ENCODE measurements around the gene CYRIA. TPM values are rescaled to one million over a fixed set of nuclear protein-coding genes. Genes with fewer than 3 reads are reported as not detected.
A peak's percentile ranks its signal among the peaks of the same experiment; 100 is the strongest.

The CYRIA gene
- total RNA-seq, 1 experiment from 2014 or later, result 0.35 TPM

DNA sequence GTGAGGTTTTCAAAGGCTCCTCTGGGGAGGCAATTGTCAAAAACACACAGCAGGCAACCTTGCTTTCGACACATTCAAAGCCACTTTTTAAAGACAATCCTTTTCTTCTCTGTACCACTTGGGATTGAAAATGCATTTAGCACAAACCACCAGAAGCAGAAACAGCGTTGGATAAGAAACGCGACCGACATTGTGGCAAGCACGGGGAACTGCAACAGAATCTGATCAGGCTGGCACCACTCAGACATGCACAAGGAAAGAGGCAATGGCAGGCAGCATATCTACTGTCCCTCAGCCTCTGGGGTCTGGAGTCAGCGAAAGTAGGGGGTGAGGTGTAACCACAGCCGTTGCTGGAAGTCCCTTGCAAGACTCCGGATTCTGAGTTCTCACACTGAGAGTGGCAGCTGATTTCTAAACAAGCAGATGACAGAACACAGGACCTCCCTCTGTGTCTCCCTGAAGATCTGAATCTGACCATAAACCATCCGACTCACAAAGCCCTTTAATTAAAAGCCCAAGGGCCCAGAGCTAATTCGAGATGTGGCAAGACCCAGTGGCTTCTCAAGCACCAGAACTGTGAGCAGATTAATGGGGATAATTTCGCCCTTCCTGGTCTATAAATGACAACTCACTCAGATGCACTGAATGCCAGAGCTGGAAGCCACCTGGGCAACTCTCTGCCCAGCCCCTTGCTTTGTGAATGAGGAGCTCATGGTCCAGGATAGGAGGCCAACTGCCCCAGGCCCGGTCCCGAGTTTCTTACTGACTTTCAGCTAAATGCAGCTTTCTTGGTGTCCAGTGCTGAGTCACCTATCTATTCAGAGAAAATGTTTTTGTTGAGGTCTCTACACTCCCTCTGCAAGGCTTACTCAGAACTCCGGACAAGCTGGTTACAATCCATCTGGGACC lies 29.6 kb downstream of the CYRIA start:
- Mint-ChIP-seq H3K4me3 (ENCODE audit: unreplicated experiment) (no peak overlapping the region), H3K27ac (ENCODE audit: low read depth, unreplicated experiment) (no peak overlapping the region), H3K9me3 (ENCODE audit: unreplicated experiment) (no peaks in the 10 kb centered on the region), H3K4me1 (ENCODE audit: insufficient read depth, unreplicated experiment) (peaks cover 8% of the 10 kb centered on the region), H3K27me3 (ENCODE audit: insufficient read depth, unreplicated experiment) (no peaks in the 10 kb centered on the region), H3K36me3 (ENCODE audit: insufficient read depth, unreplicated experiment) (no peaks in the 10 kb centered on the region)
- DNase-seq (ENCODE audit: unreplicated experiment), result no peak
- ChIA-PET CTCF (interaction anchor here (0.5 to 4.1 kb wide), 7 partner anchors 8 to 1036 kb away, joined by 3 to 16 read pairs (median 3); no protein-coding TSS in a partner anchor), POLR2A (interaction anchor here (0.8 to 1.5 kb wide), 5 partner anchors 14 to 104 kb away, joined by 3 to 5 read pairs (median 4); no protein-coding TSS in a partner anchor)
- no TSS peak for BruUV-seq (replicated peaks)
- TF ChIP-seq, protein P1, sequence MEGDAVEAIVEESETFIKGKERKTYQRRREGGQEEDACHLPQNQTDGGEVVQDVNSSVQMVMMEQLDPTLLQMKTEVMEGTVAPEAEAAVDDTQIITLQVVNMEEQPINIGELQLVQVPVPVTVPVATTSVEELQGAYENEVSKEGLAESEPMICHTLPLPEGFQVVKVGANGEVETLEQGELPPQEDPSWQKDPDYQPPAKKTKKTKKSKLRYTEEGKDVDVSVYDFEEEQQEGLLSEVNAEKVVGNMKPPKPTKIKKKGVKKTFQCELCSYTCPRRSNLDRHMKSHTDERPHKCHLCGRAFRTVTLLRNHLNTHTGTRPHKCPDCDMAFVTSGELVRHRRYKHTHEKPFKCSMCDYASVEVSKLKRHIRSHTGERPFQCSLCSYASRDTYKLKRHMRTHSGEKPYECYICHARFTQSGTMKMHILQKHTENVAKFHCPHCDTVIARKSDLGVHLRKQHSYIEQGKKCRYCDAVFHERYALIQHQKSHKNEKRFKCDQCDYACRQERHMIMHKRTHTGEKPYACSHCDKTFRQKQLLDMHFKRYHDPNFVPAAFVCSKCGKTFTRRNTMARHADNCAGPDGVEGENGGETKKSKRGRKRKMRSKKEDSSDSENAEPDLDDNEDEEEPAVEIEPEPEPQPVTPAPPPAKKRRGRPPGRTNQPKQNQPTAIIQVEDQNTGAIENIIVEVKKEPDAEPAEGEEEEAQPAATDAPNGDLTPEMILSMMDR (IDR thresholded peaks at IDR 0.05; ENCODE audit: unreplicated experiment), result no peak
- intact Hi-C loops (cut with micrococcal nuclease), result no loop called here

DNA sequence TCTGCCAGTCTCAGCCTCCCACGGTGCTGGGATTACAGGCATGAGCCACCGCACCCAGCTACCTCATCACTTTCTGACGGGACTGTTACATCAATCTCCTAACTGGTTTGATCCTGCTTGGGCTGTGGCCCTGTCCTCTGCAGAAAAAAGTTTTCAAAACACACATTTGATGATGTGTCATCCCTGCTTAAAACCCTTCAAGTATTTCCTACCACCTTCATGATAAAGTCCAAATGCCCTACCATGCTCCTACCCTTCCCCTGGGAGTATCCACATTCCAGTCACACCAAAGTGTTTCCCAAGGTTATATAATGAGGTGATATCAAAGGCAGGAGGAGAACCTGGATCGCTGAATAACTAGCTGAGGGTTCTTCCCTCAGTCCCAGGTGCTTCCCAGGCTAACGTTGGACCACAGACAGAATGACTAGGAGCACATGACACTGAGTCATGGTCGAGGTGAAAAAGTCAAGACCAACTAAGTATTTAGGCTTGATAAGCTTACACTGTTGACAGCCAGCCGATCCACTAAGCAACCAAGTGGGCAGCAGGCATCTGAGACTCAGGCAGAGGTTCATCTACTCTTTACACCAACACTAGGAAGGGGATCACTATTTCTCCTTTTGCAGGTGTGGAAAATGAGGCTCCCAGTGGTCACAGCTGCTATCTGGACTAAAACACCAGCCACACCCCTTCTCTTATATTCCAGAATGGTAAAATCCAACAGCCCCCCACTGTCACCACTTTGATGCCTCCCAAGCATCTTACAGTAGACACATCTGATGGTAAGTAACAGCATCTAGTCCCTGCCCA lies 31.8 kb downstream of the CYRIA start:
- intact Hi-C loops (cut with micrococcal nuclease), result no loop called here
- no peaks in the 10 kb centered on the region for H3K36me3 Mint-ChIP-seq (ENCODE audit: insufficient read depth, unreplicated experiment)
- peak; percentile 66 for DNase-seq (ENCODE audit: unreplicated experiment)
- POLR2A ChIA-PET, result interaction anchor here (1.0 to 1.7 kb wide), 5 partner anchors 12 to 107 kb away, joined by 3 to 6 read pairs (median 3); no protein-coding TSS in a partner anchor
- H3K27me3 Mint-ChIP-seq (ENCODE audit: insufficient read depth, unreplicated experiment), result no peaks in the 10 kb centered on the region
- peaks cover 8% of the 10 kb centered on the region for H3K4me1 Mint-ChIP-seq (ENCODE audit: insufficient read depth, unreplicated experiment)
- peak overlapping the region; percentile 1 for H3K27ac Mint-ChIP-seq (ENCODE audit: low read depth, unreplicated experiment)
- H3K4me3 Mint-ChIP-seq (ENCODE audit: unreplicated experiment), result no peak overlapping the region
- CTCF ChIA-PET, result interaction anchor here (0.6 to 4.1 kb wide), 4 partner anchors 12 to 123 kb away, joined by 3 to 16 read pairs (median 6); no protein-coding TSS in a partner anchor
- TF ChIP-seq, protein P1 (IDR thresholded peaks at IDR 0.05; ENCODE audit: unreplicated experiment), result no peak
- no TSS peak for BruUV-seq (replicated peaks)
- H3K9me3 Mint-ChIP-seq (ENCODE audit: unreplicated experiment), result no peaks in the 10 kb centered on the region

DNA sequence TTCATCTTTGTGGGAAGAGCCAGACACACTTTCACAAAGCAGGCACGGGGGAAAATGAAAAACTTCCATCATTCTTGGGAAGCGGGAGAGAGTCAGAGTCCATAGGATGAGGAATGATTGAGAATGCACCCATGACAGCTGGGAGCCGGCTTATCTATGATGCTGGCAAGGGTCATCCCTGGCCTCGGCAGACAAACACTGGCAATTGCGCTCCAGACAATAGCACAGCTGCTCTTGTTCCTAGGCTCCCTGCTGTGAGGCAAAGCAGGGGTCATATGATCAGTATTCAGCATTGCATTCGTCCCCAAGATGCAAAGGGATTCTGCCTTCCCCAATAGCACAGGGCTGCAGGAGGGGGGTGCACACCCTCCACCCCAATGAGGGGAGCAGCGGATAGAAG lies 33.0 kb downstream of the CYRIA start:
- POLR2A ChIA-PET, result interaction anchor here (1.7 kb wide), 1 partner anchor 11 kb away, joined by 6 read pairs; no protein-coding TSS in a partner anchor
- TF ChIP-seq, protein P1 (IDR thresholded peaks at IDR 0.05; ENCODE audit: unreplicated experiment), result no peak
- BruUV-seq (replicated peaks), result no TSS peak
- H3K4me1 Mint-ChIP-seq (ENCODE audit: insufficient read depth, unreplicated experiment), result peaks cover 8% of the 10 kb centered on the region
- H3K4me3 Mint-ChIP-seq (ENCODE audit: unreplicated experiment), result no peak overlapping the region
- CTCF ChIA-PET, result interaction anchor here (0.9 to 2.4 kb wide), 3 partner anchors 15 to 124 kb away, joined by 3 to 9 read pairs (median 6); no protein-coding TSS in a partner anchor
- H3K27ac Mint-ChIP-seq (ENCODE audit: low read depth, unreplicated experiment), result no peak overlapping the region
- no peak for DNase-seq (ENCODE audit: unreplicated experiment)
- no peaks in the 10 kb centered on the region for H3K9me3 Mint-ChIP-seq (ENCODE audit: unreplicated experiment)
- no peaks in the 10 kb centered on the region for H3K36me3 Mint-ChIP-seq (ENCODE audit: insufficient read depth, unreplicated experiment)
- H3K27me3 Mint-ChIP-seq (ENCODE audit: insufficient read depth, unreplicated experiment), result no peaks in the 10 kb centered on the region
- intact Hi-C loops (cut with micrococcal nuclease), result no loop called here
